ENCODE results near the gene STEAP1B. TPM values are rescaled to one million over a fixed set of nuclear protein-coding genes. Genes with fewer than 3 reads are reported as not detected.

The STEAP1B gene
- total RNA-seq, 1 donor from 2014 or later = 2.5 TPM

DNA sequence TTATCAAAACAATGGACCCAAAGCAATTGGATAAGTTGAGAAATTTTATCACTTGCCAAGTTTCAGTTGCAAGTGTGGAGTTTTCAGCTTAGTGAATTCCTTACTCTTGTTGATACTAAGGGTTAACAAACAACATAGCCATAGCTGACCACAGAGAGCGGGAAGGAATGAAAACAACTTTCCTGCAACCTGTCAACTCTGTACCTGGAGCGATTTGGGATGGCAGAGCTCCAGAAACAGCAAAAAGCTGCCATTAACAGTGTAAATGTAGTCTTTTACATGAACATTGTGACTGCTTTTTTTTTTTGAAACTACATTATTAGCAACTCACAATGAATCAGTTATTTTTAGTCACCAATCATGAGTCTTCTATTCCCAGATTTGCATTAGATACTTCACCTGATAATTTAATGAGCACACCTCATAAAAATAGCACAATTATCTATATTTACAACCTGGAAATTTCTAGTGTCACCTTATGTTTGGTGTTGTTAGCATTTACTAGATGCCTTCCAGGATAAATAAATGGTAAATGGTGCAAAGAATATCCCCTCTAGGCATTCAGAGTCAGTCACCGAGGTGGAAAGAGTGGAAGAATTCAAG is 95.5 kb downstream of the STEAP1B start:
- Histone ChIP-seq H3K27me3 (no peaks in the 10 kb centered on the region), H3K27ac (no peak overlapping the region), H3K4me3 (no peak overlapping the region), H3K4me1 (no peaks in the 10 kb centered on the region), H3K9me3 (no peaks in the 10 kb centered on the region), H3K36me3 (no peaks in the 10 kb centered on the region)
- no peak for ATAC-seq
- TF ChIP-seq, protein P1, sequence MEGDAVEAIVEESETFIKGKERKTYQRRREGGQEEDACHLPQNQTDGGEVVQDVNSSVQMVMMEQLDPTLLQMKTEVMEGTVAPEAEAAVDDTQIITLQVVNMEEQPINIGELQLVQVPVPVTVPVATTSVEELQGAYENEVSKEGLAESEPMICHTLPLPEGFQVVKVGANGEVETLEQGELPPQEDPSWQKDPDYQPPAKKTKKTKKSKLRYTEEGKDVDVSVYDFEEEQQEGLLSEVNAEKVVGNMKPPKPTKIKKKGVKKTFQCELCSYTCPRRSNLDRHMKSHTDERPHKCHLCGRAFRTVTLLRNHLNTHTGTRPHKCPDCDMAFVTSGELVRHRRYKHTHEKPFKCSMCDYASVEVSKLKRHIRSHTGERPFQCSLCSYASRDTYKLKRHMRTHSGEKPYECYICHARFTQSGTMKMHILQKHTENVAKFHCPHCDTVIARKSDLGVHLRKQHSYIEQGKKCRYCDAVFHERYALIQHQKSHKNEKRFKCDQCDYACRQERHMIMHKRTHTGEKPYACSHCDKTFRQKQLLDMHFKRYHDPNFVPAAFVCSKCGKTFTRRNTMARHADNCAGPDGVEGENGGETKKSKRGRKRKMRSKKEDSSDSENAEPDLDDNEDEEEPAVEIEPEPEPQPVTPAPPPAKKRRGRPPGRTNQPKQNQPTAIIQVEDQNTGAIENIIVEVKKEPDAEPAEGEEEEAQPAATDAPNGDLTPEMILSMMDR (IDR thresholded peaks at IDR 0.05) = no peak
- no peak for DNase-seq
- intact Hi-C loops (cut with DNase I) = no loop called here

DNA sequence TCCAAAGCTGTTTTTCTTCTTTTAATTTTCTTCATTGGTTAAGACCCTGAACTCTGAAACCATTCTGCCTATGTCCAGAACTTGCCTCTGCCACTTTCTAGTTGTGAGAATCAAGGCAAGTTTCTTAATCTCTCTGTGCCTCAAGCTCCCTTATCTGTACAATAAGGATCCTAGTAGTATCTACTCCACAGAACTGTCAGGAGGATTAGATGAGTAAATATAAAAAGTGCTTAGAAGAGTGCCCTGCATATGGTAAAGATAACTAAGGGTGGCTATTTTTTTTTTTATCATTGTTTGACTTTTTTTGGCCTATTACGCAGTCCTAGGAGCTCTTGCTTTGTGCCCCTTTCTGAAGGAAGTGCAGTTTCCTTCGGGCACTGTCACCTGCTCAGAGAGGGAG is 96.6 kb downstream of the STEAP1B start:
- Histone ChIP-seq H3K4me3 (no peak overlapping the region), H3K27me3 (no peaks in the 10 kb centered on the region), H3K27ac (no peak overlapping the region), H3K36me3 (no peaks in the 10 kb centered on the region), H3K9me3 (no peaks in the 10 kb centered on the region), H3K4me1 (no peaks in the 10 kb centered on the region)
- intact Hi-C loops (cut with DNase I) = no loop called here
- DNase-seq (no peak), ATAC-seq (no peak)
- TF ChIP-seq, protein P1 (IDR thresholded peaks at IDR 0.05) = no peak

DNA sequence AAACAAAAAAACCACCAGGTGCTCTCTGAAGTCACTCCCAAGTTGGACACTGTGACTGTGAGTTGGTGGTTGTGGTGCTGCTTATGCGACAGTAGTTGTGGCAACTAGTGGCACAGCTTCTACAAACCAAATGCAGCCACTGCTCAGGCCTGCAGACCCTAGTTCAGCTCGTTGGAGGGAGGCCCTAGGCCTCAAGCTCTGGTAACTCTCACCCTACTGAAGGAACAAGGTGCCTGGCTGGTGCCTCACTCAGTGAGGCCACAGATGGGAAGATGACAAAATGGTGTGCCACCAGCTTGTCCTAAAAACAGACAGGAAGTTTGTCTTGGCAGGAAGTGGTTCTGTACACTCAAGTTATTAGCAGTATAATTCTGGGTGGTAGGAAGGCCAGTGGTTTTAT is 97.7 kb downstream of the STEAP1B start:
- TF ChIP-seq, protein P1 (IDR thresholded peaks at IDR 0.05) = no peak
- ATAC-seq = no peak
- intact Hi-C loops (cut with DNase I) = no loop called here

DNA sequence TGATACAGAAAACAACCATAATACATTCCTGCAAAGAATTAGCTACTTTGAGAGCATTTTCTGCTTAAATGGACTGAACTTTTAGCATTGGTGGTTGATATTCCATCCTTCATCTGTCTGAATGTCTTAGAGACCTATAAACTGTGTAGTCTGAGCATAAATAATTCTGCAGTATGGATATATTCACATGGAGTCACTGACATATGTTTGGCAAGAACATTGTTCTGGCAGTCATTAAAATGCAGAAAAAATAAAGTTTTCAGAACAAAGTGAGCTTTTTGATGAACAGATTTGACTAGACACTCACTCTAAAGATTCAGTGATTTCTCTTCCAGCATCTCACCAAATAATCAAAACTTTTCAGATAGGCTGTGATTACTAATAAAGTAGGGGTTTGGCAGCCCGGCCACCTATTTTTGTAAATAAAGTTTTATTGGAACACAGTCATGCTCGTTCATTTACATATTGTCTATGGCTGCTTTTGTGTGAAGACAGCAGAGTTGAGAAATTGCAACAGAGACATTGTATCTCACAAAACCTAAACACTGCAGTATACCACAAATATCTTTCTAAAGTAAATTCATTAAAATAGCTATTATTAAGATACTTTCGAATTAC is 98.9 kb downstream of the STEAP1B start:
- intact Hi-C loops (cut with DNase I) = no loop called here
- ATAC-seq (no peak), DNase-seq (no peak)
- Histone ChIP-seq H3K4me3 (no peak overlapping the region), H3K27ac (no peak overlapping the region), H3K4me1 (no peaks in the 10 kb centered on the region), H3K27me3 (no peaks in the 10 kb centered on the region), H3K36me3 (no peaks in the 10 kb centered on the region), H3K9me3 (no peaks in the 10 kb centered on the region)
- TF ChIP-seq, protein P1 (IDR thresholded peaks at IDR 0.05) = no peak

More for the DNA sequence above, 97.7 kb downstream of the STEAP1B start:
- H3K4me3 ChIP-seq = no peak overlapping the region
- H3K9me3 ChIP-seq = no peaks in the 10 kb centered on the region
- no peaks in the 10 kb centered on the region for H3K27me3 ChIP-seq
- no peaks in the 10 kb centered on the region for H3K36me3 ChIP-seq
- no peaks in the 10 kb centered on the region for H3K4me1 ChIP-seq
- no peak for DNase-seq
- no peak overlapping the region for H3K27ac ChIP-seq

DNA sequence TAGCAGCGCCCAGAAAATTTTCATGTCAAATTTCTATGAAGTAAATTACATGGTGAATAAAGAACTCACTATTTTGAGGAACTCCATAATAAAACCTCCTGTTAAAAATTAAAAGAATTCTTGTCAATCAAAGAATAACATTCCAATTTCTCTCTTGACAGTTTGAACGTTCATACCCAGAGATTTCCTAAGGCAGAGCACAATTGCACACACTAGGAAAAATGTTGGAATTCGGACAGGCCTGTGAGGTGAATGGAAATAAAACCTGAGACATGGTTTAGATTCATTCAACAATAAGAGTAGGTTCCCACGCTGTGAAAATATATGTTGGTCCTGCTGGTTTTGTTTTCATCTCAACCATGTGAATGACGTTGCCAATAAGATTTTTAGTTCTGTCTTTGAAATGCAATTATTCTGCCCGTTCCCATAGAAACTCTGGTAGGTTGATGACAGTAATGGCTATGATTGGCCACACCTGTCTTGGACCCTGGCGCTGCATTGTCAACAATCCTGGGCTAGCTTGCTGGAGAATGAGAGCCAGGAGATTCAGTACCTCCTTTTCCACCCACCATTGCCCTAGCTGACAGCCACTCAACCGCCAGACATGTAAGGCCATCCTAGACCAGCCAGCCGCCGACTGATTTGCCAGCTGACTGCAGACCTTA is 99.7 kb downstream of the STEAP1B start:
- no peak for DNase-seq
- intact Hi-C loops (cut with DNase I) = no loop called here
- no peak for ATAC-seq
- no peak overlapping the region for H3K4me3 ChIP-seq
- no peaks in the 10 kb centered on the region for H3K27me3 ChIP-seq
- no peaks in the 10 kb centered on the region for H3K36me3 ChIP-seq
- TF ChIP-seq, protein P1 (IDR thresholded peaks at IDR 0.05) = no peak
- no peaks in the 10 kb centered on the region for H3K9me3 ChIP-seq
- H3K27ac ChIP-seq = no peak overlapping the region
- no peaks in the 10 kb centered on the region for H3K4me1 ChIP-seq
